ENCODE data around the gene CEP170.
"Not testable (repeated sequence)": the region's sequence is repeated elsewhere in the genome, so short reads cannot be mapped to it uniquely, and the experiment has no call there.

The CEP170 gene

DNA sequence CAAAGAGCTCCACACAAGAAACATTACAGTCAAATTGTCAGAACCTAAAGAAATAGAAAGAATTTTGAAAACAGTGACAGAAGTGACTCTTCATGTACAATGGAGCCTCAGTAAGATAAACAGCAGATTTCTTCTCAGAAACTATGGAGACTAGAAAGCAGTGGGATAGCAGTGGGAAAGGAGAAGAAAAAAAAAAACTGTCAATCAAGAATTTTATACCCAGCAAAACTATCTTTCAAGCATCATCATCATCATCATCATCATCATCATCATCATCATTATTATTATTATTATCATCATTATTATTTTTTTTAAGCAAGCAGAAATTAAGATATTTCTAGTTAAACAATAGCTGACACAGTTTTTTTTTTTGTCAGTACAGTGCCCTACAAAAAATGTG is 24.2 kb downstream of the CEP170 start:
- DNase-seq: no peak

DNA sequence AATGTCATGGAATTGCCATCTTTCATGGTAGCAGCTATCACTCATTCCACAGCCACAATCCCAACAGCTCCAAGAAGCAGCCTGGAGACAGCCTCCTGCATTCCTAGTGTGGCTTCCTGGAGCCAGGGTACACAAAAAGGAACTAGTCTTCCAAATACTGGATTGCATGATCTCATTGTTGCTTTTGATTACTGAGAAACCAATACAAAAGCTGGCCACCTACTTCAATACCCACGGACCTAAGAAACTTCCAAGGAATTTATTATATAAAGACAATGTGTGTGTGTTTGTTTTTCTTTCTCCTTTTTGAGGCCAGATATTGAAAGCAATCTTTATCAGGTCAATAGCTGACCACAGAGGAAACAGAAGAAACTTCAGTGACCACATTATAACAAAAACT is 25.6 kb downstream of the CEP170 start:
- no peak for DNase-seq

DNA sequence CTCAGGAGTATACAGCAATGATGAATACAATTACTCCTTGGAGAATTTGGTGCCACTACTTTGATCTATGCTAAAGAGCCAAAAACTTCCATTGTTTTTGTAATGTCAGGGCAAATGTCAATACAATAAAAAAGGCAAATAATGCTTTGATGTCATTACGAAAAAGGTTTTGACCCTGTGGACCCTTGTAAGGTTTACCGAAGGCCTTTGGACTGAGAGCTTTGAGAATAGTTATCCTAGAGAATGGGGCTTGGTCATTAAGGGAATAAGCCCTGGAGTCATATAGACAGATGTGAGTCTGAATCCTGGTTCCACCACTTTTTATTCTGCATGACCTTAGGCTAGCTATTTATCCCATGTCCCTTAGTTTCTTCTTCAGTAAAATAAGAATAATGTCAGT is 27.5 kb downstream of the CEP170 start:
- no peak for DNase-seq

DNA sequence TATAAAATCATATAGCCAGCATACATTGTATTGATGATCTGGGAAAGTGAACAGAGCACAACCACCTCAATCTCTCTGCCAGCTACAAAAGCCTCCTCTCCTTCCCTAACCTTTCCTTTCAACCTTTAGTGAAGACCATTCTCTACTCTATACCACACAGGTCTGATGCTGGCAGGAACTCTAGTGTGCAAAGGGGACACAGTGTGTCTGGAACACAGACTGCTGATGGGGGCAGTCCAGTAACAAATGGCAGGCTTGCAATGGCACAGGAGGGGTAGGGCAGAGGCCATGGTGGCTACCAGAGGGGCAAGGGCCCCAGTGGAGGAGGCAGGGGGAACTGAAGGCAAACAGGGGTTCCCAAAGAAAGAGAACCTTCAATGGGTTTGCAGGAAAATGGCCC is 37.0 kb downstream of the CEP170 start:
- DNase-seq: no peak

DNA sequence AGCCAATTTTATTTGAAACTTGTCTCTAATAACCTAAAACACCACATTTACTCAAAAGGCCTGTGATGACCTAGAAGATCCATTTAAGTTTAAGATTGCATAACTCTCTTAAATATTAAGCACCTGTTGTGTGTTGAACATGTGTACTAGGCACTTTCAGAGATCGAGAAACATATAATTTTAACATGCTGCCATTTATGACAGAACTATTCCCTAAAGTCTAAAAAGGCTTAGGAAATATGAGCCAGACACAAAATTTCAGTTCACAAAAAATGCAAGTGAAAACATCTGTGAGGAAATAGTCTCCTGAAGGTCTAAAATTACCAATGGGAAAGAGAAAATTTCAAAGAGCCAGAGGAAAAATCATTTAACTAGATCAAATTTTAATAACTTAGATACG is 37.7 kb downstream of the CEP170 start:
- DNase-seq: no peak

DNA sequence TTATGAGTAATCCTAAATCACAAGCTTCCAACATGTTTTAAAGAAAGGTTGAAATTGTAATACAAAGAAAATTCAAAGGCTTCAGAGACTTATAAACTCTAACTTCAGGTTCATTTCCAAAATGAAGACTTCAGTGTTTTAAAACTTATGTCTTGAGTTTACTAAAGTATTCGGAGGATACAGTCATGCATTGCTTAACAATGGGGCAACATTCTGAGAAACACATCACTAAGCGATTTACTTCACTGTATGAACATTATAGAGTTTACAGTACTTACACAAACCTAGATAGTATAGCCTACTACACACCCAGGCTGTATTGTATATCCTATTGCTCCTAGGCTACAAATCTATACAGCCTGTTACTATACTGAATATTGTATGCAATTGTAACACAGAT is 38.3 kb downstream of the CEP170 start:
- DNase-seq: no peak

DNA sequence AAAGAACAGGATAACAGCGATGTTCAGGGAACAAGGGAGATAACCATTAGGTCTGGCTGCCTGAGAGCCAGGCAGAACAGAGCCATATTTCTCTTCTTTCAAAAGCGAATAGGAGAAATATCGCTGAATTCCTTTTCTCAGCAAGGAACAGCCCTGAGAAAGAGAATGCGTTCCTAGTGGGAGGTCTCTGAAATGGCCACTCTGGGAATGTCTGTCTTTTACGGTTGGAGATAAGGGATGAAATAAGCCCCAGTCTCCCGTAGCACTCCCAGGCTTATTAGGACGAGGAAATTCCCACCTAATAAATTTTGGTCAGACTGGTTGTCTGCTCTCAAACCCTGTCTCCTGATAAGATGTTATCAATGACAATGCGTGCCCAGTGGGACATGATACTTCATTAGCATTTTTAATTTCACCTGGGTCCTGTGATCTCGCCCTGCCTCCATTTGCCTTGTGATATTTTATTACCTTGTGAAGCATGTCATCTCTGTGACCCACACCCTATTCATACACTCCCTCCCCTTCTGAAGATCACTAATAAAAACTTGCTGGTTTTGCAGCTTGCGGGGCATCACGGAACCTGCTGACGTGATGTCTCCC is 39.7 kb downstream of the CEP170 start:
- not testable (repeated sequence) for DNase-seq

DNA sequence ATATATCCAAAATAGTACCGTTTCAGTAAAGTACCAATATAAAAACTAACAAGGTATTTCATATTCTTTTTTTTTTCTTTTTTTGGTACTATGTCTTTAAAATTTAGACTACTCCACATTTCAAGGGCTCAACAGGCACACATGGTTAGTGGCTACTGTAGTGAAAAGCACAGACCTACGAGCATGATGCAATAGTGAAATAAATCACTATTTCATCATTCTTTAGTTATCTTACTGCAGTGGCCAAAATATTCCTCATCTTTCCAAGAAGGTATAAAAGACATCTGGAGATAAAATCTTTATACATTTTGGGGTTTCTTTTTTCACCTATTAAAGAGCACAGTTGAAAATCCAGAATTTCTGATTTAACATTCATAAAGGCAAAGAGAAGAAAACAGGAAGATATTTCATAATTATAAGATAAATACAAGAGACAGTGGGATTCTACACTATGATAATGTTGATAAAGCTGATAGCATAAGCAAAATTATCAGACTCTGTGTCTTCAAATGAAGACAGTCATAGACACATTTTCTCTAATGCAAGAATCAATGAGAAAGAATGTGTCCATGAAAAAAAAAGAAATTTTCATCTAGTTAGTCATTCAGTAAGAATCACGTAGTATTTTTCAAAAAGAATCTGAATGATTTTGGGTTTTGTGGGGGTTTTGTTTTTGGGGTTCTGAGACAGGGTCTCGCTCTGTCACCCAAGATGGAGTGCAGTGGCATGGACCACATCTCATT is 41.9 kb downstream of the CEP170 start:
- DNase-seq: no peak

DNA sequence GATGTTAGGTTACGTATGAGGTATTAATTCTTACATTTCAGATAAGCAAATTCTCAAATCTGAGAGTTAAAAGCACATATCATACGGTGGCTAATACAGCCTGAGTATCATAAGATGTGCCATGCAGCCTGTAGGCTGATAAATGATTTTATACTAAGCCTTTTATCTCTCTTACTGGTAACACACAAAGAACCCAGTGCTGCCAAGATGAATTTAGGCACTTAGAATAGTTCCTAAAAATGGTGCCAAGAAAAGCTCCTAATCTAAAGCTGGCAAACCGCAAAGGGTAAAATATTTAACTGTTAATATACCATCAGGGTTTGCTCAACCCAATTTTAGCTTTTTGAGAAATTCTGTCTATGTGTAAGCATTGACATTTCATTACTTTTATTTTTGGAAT is 43.1 kb downstream of the CEP170 start:
- not testable (repeated sequence) for DNase-seq

DNA sequence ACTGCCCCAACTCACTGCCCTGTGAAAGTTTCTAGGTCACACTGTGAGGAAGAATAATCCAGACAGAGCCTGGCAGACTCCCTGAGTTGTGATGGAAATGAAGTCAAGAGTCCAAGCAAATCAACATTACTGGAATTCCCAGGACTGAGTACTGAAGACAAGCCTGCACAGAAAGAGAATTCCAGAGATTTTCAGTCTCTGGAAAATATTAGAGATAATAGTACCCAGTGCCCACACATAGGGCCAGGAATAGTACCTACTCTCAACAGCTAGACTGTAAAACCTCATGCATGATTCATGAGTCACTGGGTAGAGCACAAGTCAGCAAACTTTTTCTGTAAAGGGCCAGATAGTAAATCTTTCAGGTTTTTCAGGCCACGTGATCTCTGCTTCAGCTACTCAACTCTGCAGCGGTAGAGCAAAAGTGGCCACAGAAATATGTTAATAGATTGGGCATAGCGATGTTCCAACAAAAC is 50.0 kb downstream of the CEP170 start:
- DNase-seq: not testable (repeated sequence)

DNA sequence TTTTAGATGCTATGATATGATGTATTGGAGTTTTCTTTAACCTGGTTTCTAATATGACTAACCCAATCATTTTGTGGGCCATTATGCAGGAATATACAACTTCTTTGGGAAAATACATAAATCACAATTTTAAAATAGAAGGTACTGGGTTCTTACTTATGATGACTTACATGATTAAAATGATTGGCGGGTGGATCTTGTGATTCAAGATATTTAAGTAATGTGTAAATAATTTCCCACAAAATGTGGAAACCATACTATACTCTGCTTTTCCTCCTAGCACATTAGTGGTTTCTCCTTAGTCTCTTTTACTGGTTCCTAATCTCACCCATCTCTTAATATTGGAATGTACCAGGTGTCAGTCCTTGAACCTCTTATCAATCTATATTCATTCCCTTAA is 50.7 kb downstream of the CEP170 start:
- not testable (repeated sequence) for DNase-seq

DNA sequence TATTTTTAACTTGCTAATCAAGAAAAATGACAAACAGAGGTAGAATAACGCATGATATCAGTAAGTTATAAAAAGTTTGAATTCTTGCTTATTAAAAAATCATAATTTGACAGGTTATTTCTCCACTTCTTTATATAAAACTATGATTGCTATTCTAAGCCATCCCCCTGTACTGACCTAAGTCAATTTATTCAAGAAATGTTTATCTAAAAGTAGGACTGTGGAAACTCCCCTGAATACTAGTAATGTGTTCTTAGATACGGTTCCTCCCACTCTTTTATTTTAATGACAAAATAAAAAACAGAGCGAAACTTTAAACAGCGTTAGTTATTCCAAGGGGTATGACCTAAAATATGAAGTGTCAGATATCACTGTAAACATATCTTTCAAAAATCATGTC is 51.9 kb downstream of the CEP170 start:
- not testable (repeated sequence) for DNase-seq

DNA sequence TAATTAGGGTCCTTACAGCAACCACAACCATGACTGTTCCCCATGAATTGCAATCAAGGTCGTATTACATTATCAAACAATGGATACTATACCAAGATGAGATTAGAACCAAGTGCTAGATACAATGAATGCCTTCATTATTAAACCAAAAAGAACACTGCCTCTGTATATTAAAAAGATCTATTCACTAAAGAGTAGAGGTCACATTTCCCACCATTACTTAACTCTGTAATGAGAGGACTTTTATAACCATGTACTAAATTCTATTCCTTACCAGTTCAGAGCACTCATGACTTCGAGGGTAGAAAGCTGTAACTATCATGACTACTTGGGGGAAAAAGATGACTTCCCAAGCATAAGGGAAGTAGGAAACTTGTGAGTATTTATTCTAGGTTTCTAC is 53.8 kb downstream of the CEP170 start:
- DNase-seq: not testable (repeated sequence)

DNA sequence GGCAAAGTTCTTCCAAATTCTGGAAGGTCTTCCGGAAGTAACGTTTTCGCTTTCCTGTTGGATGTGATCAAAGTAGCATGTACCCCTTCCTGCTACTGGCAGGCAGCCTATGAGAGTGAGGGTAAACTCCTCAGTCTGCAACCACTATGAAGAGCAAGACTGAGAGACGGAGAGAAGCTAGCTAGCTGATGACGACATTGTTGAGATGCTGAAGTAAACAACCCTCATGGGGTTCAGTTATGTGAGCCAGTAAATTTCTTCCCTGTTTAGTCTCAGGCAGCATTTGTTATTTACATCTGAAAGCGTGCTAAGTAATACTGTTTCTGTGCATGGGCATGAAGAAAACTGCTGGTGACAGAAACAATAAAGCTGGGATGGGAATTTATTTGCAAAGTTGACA is 57.6 kb downstream of the CEP170 start:
- not testable (repeated sequence) for DNase-seq

DNA sequence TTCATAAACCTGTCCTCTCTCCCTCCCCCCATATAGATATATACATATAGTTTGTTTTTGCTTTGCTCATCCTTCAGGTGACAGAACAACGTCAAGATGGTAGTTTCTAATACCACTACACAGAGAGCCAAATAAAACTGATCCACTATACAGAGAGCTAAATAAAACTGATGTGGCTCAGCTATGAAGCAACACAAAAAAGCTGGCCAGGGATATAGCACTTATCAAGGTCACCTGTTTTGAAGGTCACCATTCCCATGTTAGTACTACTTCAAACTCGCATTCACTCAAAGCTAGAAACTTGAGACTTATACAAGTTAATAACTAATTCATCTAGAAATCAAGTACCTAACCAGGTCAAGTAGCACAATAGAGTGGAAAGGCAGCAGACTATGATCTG is 61.8 kb downstream of the CEP170 start:
- not testable (repeated sequence) for DNase-seq

DNA sequence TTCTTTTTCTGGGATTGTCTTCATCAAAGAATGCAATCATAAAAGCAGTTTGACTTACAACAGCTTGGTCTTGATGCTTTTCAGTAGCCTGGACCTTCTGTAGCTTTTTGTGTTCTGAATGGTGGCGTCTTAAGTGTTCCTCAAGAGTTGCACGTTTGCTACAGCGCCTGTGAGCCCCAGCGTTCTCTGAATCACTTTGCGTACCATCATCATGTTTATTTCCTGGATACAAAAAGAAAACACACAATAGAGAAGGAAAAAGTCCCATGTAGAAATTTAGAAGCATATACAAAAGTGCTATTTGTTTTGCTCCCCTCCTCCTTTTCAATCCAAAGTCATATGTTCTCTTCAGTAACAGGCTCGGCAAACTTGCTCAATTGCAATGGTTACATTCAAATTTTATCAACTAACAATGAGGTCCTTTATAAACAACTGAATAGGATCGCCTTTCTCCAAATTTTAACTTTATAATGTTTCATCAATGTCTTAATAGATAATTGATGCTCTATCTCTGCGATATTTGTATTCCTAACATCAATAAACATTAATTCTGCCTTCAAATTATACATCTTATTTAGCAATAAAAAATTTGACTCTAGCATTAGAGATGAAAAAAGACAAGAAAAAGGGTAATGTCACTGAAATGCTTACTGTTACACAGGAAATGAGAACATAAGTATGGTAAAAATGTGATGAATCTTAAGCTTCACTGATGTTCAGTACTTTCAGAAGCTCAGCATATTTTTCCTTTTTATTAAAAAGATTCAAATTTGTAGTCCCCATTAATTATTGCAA is 68.7 kb downstream of the CEP170 start:
- not testable (repeated sequence) for DNase-seq

DNA sequence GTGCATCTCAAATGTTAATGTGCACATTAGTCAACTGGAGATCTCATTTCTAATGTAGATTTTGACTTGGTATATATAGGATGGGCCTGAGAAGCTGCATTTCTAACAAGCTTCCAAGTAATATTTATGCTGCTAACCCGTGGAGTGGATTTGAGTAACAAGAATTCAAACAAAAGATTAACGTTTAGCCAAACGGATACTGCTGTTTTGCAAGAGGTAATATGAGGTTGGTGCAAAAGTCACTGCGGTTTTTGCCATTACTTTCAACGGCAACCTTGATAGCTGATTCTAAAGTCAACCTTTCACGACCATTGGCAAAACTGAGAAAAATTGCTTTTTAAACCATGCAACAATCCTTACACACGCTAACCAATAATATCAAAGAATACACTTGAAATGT is 70.3 kb downstream of the CEP170 start:
- not testable (repeated sequence) for DNase-seq

DNA sequence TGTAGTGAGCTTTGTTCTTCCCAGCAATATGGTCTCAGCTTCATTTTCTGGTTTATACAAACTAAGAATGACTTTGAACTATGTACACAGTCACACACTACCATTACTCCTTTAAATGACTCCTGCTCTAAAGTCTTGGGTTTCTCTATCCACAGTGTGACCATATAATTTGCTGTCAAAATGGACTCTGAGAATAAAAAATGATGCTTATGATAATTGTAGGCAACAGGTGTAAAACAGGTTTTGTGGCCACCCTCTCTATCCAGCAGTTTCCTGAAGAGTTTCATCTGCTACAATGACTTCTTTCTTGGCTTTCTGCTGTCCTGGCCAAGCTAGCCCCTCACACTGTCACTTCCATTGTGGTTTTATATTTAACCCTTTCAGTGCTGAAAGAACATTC is 71.4 kb downstream of the CEP170 start:
- not testable (repeated sequence) for DNase-seq

DNA sequence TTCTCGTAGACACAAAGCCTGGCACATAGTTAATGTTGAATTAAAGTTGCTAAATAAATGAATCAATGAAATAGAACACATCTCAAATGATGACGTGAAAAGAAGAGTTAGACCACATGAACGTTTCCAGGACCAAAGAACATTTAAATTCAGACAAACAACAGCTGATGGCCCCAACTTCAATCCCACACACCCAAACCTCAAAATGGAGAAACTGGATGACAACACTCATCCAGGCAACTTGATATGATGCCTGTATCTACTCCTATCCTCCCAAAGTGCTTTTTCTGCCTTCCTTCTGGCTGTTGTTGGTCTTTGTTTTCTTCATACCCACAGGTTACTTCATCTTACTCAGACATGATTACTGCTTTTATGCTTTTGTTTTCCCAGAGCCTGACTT is 71.9 kb downstream of the CEP170 start:
- not testable (repeated sequence) for DNase-seq

DNA sequence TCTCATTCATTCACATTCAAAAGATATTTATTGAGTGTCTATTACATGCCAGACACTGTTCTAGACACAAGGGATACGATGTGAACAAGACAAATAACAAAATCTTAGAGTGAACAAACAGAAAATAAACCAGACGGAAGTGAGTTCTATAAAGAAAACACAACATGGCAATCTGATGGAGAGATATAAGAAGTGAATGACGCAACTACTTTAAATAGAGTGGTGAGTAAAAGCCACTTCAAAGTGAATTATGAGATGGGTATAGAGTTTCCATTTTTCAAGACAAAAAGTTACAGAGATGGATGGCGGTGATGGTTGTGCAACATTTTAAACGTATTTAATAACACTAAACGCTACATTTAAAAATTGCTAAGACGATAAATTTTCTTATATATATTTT is 75.4 kb downstream of the CEP170 start:
- DNase-seq: peak in 1 of 5 donors; percentile 65

DNA sequence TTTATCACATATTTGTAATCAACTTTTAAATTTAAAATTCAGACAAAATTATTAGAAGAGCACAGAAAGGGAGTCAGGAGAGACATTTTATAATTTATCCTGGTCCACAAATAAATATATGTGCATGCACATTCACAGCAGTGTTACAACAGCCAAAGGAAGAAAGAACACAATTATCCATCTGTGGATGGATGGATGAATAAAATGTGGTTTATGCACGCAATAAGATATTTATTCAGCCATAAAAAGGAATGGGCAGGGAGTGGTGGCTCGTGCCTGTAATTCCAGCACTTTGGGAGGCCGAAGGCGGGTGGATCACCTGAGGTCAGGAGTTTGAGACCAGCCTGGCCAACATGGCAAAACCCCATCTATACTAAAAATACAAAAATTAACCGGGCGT is 77.3 kb downstream of the CEP170 start:
- not testable (repeated sequence) for DNase-seq

DNA sequence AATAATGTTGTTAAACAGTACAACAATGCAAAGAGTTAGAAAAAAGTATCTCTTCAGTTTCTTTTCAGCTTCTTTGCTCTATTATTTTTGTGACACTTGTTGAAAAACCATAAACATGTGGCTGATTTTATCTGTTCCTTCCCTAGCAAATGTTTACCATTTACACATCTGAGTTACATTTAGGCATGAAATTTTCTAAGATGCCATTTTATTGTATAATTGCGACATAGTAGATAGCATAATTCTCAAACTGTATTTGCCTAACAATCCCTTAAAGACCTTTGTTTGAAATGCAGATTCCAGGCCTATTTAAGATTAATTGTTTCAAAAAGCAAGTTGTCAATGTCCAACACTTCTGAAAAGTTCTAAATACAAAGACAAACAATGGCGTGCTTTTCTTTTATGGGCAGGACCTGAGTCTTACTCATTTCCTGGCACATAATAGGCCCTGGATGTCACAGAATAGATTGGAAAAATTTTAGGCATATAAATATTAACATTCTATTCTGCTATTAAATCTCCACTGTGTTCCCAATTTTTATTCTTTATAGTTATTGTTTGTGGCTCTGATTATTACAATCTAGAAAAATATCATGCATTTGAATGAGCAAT is 81.2 kb downstream of the CEP170 start:
- not testable (repeated sequence) for DNase-seq

DNA sequence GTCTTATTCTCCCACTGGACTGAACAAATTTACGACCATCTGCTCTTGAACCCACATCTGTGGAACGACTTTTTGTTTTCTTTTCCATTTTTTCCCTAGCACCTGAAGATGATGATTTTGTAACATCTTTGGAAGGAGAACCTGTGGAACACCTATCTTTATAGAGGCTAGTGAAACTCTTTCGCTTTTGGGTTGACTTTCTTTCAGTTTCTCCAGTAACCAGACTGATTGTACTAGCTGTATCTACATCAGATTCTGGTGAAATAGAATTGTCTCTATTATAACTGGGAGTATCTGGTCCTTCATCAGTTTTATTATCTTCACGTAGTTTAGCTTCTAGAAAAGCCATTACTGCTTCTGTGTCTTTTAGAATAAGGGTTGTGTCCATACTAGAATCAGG is 90.2 kb downstream of the CEP170 start:
- not testable (repeated sequence) for DNase-seq
